Effector memory CD8-positive, alpha-beta T cell (primary cell): ENCODE results near the gene TSTD2.
A peak's percentile ranks its signal among the peaks of the same experiment; 100 is the strongest.
"Not testable (repeated sequence)": the region's sequence is repeated elsewhere in the genome, so short reads cannot be mapped to it uniquely, and the experiment has no call there.

Source experiments
- ATAC-seq: fragments of 150-1000 bp; cut with Tn5 transposase; replicated peaks from 2 replicates; pipeline ENCODE4 v1.10.0; 2021; ENCODE audit warnings: mild to moderate bottlenecking, moderate library complexity
- DNase-seq, 3 experiments: peaks; one replicate each; pipeline ENCODE4 v3.0.0; 2021
- H3K27ac Mint-ChIP-seq, 2 donors: one replicate each; pipeline ENCODE4 v1.8.0; 2022; ENCODE audit warnings: mild to moderate bottlenecking in 2 of 2, mixed read lengths in 2 of 2, moderate library complexity in 2 of 2
- H3K27me3 Mint-ChIP-seq, 2 donors: one replicate each; pipeline ENCODE4 v1.8.0; 2022; ENCODE audit warnings: mixed read lengths in 2 of 2
- H3K36me3 Mint-ChIP-seq: one replicate; pipeline ENCODE4 v1.8.0; 2022; ENCODE audit warnings: mild to moderate bottlenecking, moderate library complexity, mixed read lengths; ENCODE audit not compliant: insufficient read depth
- H3K4me1 Mint-ChIP-seq, 2 donors: one replicate each; pipeline ENCODE4 v1.8.0; 2022; ENCODE audit warnings: low read depth in 2 of 2, mixed read lengths in 2 of 2
- H3K4me3 Mint-ChIP-seq, 2 donors: one replicate each; pipeline ENCODE4 v1.8.0; 2022; ENCODE audit warnings: mild to moderate bottlenecking in 2 of 2, mixed read lengths in 2 of 2, moderate library complexity in 2 of 2
- H3K9me3 Mint-ChIP-seq, 2 donors: one replicate each; pipeline ENCODE4 v1.8.0; 2022; ENCODE audit warnings: mixed read lengths in 2 of 2

The TSTD2 gene

DNA sequence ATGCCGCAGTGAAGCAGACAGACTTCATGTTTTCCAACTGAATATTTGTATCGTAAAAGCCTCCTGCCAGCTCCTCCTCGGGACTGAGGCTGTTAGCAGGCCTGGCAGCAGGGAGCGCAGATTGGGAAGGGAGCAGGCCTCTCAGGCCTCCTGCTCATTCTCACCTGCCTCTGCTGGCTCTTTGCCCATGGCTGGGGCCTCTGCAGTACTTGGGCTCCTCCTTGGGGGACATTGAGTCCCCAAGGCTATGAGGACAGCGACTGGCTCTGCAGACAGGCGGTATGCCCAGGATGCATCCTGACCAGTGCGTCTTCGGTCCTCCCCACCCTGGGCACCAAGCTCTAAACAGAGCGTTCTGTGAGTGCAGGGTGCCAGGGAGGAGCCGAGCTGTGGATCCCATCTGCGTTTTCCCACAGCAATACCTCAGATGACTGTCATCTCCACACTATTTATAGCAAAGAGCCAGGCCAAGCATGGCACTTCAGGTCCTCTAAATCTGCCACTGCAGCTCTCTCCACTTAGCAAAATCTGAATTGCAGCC, 38.7 kb downstream of the TSTD2 start:
- ATAC-seq (no peak), DNase-seq (no peak)
- Mint-ChIP-seq H3K27me3 (peaks cover 9 to 18% of the 10 kb centered on the region in 2 donors), H3K36me3 (peaks cover 3% of the 10 kb centered on the region), H3K4me1 (peaks cover 5% of the 10 kb centered on the region in 2 donors), H3K4me3 (no peak overlapping the region), H3K27ac (no peak overlapping the region), H3K9me3 (no peaks in the 10 kb centered on the region)

- Mint-ChIP-seq H3K27ac (no peak overlapping the region), H3K36me3 (peaks cover 3% of the 10 kb centered on the region), H3K9me3 (no peaks in the 10 kb centered on the region), H3K27me3 (peaks cover 9 to 18% of the 10 kb centered on the region in 2 donors), H3K4me3 (no peak overlapping the region), H3K4me1 (peaks cover 5% of the 10 kb centered on the region in 2 donors)
- DNase-seq: no peak
- ATAC-seq: no peak
Measured at GRCh38 chr9:97593960-97594359, 39.2 kb downstream of the TSTD2 start.

DNA sequence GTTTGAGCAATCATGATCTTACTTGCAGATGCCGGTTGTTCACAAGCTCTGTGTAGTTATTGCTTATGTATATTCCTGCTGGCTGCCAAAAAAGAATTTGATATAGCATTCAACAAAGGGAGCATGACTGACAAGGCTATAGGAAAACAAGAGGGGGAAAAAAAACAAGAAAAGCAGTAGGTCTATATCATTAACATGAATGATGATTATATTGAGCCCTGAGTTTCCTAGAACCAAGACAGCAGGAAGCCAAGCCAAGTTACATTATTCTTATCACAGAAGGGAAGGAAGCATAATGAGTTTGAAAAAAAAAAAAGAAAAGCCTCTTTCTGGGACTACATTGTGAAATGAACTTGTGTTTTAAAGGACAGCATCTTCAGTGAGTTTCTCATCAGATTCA, 41.0 kb downstream of the TSTD2 start:
- Mint-ChIP-seq H3K4me1 (no peaks in the 10 kb centered on the region), H3K27me3 (peaks cover 15 to 18% of the 10 kb centered on the region in 2 donors), H3K36me3 (peaks cover 5% of the 10 kb centered on the region), H3K27ac (no peak overlapping the region), H3K4me3 (no peak overlapping the region), H3K9me3 (no peaks in the 10 kb centered on the region)
- no peak for DNase-seq
- no peak for ATAC-seq

GRCh38 chr9:97591535-97591934, 41.6 kb downstream of the TSTD2 start:
- Mint-ChIP-seq H3K27me3 (peaks cover 17 to 18% of the 10 kb centered on the region in 2 donors), H3K4me3 (no peak overlapping the region), H3K36me3 (peaks cover 5% of the 10 kb centered on the region), H3K4me1 (no peaks in the 10 kb centered on the region), H3K9me3 (no peaks in the 10 kb centered on the region), H3K27ac (peak overlapping the region in 1 of 2 donors; percentile 39)
- no peak for ATAC-seq
- DNase-seq: no peak

DNA sequence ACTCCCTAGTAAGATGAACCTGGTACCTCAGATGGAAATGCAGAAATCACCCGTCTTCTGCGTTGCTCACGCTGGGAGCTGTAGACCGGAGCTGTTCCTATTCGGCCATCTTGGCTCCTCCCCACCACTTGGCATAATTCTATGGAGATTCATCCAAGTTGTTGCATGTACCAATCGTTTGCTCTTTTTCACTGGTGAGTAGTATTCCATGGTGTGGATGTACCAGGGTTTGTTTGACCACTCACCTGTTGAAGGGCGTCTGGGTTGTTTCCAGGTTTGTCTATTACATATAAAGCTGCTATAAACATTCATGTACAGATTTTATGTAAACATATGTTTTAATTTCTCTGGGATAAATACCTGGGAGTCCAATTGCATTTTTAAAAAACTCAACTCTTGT, 46.3 kb downstream of the TSTD2 start:
- not testable (repeated sequence) for ATAC-seq, H3K36me3 Mint-ChIP-seq, H3K4me3 Mint-ChIP-seq, H3K27ac Mint-ChIP-seq, H3K4me1 Mint-ChIP-seq, DNase-seq, H3K9me3 Mint-ChIP-seq
- peaks cover 8 to 16% of the 10 kb centered on the region in 2 donors for H3K27me3 Mint-ChIP-seq

DNA sequence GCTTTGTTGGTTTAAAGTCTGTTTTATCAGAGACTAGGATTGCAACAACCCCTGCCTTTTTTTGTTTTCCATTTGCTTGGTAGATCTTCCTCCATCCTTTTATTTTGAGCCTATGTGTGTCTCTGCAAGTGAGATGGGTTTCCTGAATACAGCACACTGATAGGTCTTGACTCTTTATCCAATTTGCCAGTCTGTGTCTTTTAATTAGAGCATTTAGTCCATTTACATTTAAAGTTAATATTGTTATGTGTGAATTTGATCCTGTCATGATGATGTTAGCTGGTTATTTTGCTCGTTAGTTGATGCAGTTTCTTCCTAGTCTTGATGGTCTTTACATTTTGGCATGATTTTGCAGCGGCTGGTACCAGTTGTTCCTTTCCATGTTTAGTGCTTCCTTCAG, 48.4 kb downstream of the TSTD2 start:
- H3K27ac Mint-ChIP-seq, H3K36me3 Mint-ChIP-seq, H3K27me3 Mint-ChIP-seq, H3K4me3 Mint-ChIP-seq, H3K4me1 Mint-ChIP-seq, ATAC-seq, DNase-seq, H3K9me3 Mint-ChIP-seq: not testable (repeated sequence)

- H3K4me1 Mint-ChIP-seq, H3K4me3 Mint-ChIP-seq, H3K27me3 Mint-ChIP-seq, H3K36me3 Mint-ChIP-seq, ATAC-seq, H3K27ac Mint-ChIP-seq, H3K9me3 Mint-ChIP-seq, DNase-seq: not testable (repeated sequence)
Measured at GRCh38 chr9:97581590-97581989, 51.6 kb downstream of the TSTD2 start.

GRCh38 chr9:97579914-97580313, 53.3 kb downstream of the TSTD2 start:
- H3K4me1 Mint-ChIP-seq: peaks cover 0 to 5% of the 10 kb centered on the region in 2 donors
- H3K36me3 Mint-ChIP-seq: no peaks in the 10 kb centered on the region
- no peak overlapping the region for H3K4me3 Mint-ChIP-seq
- ATAC-seq: no peak
- no peaks in the 10 kb centered on the region for H3K9me3 Mint-ChIP-seq
- H3K27ac Mint-ChIP-seq: no peak overlapping the region
- no peak for DNase-seq
- H3K27me3 Mint-ChIP-seq: no peaks in the 10 kb centered on the region

DNA sequence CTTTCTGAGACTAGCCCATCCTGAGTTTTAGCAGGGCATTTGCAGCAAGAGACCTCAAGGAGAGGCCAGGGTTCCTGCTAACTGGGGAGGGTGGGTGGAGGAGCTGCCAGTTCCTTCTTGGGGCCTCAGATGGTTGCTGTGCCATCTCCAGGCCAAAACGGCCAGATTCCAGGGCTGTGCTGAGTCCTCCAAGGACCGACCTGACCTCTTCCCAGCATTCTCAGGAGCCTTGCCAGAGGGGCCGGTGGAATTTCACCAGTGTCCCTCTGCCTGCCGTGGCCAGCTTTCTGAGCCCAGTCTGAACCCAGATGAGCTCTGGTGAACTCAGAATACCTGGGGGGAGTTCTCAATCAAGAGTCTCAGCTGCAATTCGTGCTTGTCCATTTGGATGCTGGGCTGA, 54.3 kb downstream of the TSTD2 start:
- H3K36me3 Mint-ChIP-seq: no peaks in the 10 kb centered on the region
- DNase-seq (no peak), ATAC-seq (no peak)
- H3K27ac Mint-ChIP-seq: no peak overlapping the region
- peaks cover 0 to 5% of the 10 kb centered on the region in 2 donors for H3K4me1 Mint-ChIP-seq
- no peaks in the 10 kb centered on the region for H3K9me3 Mint-ChIP-seq
- H3K27me3 Mint-ChIP-seq: no peaks in the 10 kb centered on the region
- H3K4me3 Mint-ChIP-seq: no peak overlapping the region

DNA sequence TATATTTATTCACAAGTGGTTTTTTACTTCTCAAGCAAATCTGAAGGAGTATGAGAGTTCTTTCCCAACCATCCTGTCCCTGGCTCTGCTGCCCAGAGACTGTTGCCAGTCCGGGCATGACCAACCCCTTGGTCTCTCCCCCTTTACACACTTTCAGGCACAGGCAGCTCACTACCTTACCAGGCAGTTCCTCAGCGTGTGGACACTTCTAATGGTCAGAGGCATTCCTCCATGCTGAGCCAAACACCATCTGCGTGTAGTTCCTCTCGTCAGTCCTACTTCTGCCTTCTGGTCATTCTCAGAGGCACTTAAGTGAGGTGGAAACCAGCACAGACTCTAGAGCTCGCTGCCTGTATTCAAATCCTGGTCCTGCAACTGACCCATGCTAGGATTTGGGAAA, 56.1 kb downstream of the TSTD2 start:
- Mint-ChIP-seq H3K27ac (no peak overlapping the region), H3K27me3 (peaks cover 0 to 3% of the 10 kb centered on the region in 2 donors), H3K4me3 (peak overlapping the region in 1 of 2 donors; percentile 31), H3K36me3 (no peaks in the 10 kb centered on the region), H3K4me1 (peaks cover 0 to 5% of the 10 kb centered on the region in 2 donors), H3K9me3 (no peaks in the 10 kb centered on the region)
- ATAC-seq: no peak
- no peak for DNase-seq

GRCh38 chr9:97575673-97576200, 57.4 kb downstream of the TSTD2 start:
- DNase-seq: no peak
- no peak overlapping the region for H3K27ac Mint-ChIP-seq
- peaks cover 0 to 5% of the 10 kb centered on the region in 2 donors for H3K4me1 Mint-ChIP-seq
- peak; percentile 32 for ATAC-seq
- H3K9me3 Mint-ChIP-seq: no peaks in the 10 kb centered on the region
- H3K4me3 Mint-ChIP-seq: peak overlapping the region; percentile 81 to 90
- peaks cover 0 to 9% of the 10 kb centered on the region in 2 donors for H3K27me3 Mint-ChIP-seq
- H3K36me3 Mint-ChIP-seq: no peaks in the 10 kb centered on the region

GRCh38 chr9:97574921-97575672, 58.1 kb downstream of the TSTD2 start:
- H3K27me3 Mint-ChIP-seq, H3K9me3 Mint-ChIP-seq, H3K4me1 Mint-ChIP-seq, H3K36me3 Mint-ChIP-seq: not testable (repeated sequence)
- ATAC-seq: peak; percentile 52
- peak overlapping the region; percentile 81 to 90 for H3K4me3 Mint-ChIP-seq
- peak overlapping the region in 1 of 2 donors; percentile 92 for H3K27ac Mint-ChIP-seq
- DNase-seq: peak in 2 of 3 experiments; percentile 20 to 24

- H3K4me1 Mint-ChIP-seq, DNase-seq, H3K36me3 Mint-ChIP-seq, H3K9me3 Mint-ChIP-seq, H3K27me3 Mint-ChIP-seq, H3K4me3 Mint-ChIP-seq, H3K27ac Mint-ChIP-seq, ATAC-seq: not testable (repeated sequence)
Measured at GRCh38 chr9:97574101-97574571, 59.0 kb downstream of the TSTD2 start.

GRCh38 chr9:97573482-97574073, 59.6 kb downstream of the TSTD2 start:
- no peaks in the 10 kb centered on the region for H3K9me3 Mint-ChIP-seq
- H3K27me3 Mint-ChIP-seq: peaks cover 0 to 9% of the 10 kb centered on the region in 2 donors
- peaks cover 0 to 4% of the 10 kb centered on the region in 2 donors for H3K4me1 Mint-ChIP-seq
- no peaks in the 10 kb centered on the region for H3K36me3 Mint-ChIP-seq
- no peak for DNase-seq
- no peak for ATAC-seq
- H3K4me3 Mint-ChIP-seq: no peak overlapping the region
- no peak overlapping the region for H3K27ac Mint-ChIP-seq
